HG02610 (cell line): ENCODE results near the gene CMTM8.
A peak's percentile ranks its signal among the peaks of the same experiment; 100 is the strongest.

Source experiments
- ATAC-seq: cut with Tn5 transposase; IDR thresholded peaks from one replicate; pipeline ENCODE4 v1.9.1; 2021; ENCODE audit warnings: mild to moderate bottlenecking, moderate library complexity; ENCODE audit not compliant: unreplicated experiment

Gene CMTM8

DNA sequence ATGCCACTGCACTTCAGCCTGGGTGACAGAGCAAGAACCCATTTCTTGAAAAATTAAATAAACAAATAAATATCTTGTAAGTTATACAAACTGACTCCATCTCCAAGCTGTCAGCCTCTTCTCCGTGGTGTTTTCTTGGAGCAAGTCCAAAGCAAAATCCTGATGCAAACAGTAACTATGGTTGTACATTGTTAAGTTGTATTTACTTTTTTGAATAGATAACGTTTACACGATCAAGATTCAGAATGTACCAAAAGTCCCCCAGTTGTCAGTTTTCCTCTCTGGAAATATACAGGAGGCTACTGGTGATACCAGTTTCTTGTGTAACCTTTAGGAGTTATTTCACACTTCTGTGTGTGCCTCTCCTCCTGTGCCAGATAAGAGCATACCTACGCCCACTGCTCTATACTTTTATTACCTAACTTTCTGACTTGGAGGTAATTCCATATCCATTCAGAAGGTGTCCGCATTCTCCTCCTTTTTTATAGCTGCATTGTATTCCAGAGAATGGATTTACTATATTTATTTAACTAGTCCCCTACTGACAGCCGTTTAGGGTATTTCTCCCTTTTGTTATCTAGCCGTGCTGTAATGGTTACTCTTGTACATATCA, 167.3 kb downstream of the CMTM8 start:
- ATAC-seq = no peak

DNA sequence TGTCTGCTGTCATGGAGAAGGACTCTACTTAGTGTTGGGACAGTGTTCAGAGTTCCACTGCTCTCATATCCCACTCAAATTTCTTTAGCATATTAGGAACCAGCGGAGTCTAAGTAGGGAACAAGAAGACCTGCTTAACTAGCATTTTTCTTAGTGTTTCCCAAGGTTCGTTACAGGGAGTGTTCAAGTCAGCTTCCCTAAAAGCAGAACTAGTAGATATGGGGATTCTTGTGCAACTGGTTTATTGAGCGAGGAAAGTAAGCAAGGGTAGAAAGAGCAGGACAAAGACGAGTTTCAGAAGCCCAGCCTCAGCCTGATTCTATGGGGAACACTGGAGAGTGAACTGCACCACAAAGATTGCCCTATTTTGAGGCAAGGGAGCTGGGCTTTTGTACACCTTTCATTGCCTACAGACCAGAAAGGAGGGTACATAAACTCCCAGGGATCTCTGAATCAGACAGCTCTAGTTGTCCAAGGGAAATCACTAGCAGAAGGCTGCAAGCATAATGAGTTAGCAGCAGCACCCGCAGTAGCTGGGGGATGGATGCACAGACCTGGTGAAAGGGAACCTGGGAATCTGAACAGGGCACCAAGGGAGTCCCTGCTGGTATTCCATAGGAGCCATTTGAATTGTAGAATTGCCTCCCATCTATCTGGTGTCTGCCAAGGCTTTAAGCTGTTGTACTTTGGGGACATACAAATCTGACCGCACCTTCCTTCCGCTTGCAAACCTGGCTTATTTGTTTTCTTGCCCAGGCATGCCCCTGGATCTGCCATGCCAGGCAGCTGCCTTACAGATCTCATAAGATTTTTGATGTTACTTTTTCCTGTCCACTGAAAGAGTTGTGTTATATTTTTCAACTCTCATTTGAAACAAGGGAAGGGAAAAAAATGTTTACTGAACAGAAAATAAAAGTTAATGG, 168.3 kb downstream of the CMTM8 start:
- ATAC-seq = no peak

GRCh38 chr3:32410367-32411246, 172.1 kb downstream of the CMTM8 start:
- ATAC-seq = no peak

DNA sequence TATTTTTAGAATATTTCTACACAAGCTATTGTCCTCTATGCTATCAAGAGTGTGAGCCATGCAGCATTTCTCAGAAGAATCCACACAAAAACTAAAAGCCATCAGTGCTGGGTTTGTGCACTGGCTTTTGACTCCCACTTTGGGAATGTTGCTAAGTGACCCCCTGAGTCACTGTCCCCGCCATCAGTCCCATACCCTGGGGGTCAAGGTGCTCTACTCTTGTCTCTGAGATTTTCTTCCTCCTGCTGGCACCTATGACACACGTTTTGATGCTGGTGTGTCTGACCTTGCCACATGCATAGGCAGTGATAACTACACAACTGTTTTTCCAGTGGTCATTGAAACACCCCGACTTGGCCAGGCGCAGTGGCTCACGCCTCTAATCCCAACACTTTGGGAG, 173.0 kb downstream of the CMTM8 start:
- ATAC-seq = no peak

- no peak for ATAC-seq
Observed at GRCh38 chr3:32412887-32413286, 174.4 kb downstream of the CMTM8 start.

DNA sequence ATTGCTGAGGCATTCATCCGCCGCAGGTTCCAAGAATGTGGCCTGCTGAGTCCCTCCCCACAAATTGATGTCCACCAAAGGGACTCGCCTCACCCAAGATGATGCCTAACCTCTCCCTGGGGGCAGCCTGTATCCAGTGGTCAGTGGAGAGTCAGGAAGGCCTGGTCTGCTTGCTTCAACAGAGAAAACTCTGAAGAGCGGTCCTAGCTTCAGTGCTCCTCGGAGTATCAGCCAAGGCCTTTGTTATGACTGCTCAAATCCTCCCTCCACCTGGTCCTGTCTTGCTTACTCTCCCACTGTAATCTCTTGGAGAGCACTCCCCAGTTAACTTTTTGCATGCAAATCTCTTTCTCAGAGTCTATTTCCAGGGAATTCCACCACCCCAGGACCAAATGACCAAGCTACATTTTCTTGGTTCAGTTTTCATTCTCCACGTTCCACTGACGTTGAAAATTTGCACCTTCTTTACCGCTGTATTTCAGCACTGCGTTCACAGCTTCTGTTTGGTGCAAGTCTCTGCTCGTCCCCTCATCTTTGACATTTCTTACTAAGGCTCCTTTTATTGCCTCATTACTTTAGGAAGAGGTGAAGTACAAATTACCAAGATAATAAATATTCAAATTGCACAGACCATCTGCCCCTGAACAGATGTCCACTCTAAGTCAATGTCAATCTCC, 175.5 kb downstream of the CMTM8 start:
- peak; percentile 12 for ATAC-seq

- peak; percentile 86 for ATAC-seq
Observed at GRCh38 chr3:32414522-32415202, 176.2 kb downstream of the CMTM8 start.

GRCh38 chr3:32419742-32420125, 181.3 kb downstream of the CMTM8 start:
- no peak for ATAC-seq
